HepG2 (cell line): Measurements from ENCODE around the gene ERCC6. TPM values are rescaled to one million over a fixed set of nuclear protein-coding genes. Genes with fewer than 3 reads are reported as not detected.

Source experiments
- ATAD3A ChIP-seq: sonication (generic); formaldehyde crosslinking; IDR thresholded peaks from 2 replicates; pipeline ENCODE4 v1.4.0; 2020; ENCODE audit warnings: missing genetic modification reagents
- EHMT2 ChIP-seq: fragments of 200-600 bp; sonication (generic); IDR thresholded peaks from 2 replicates; pipeline ENCODE4 v1.7.0; 2017; ENCODE audit warnings: antibody characterized with exemption, low read depth, low read length, borderline replicate concordance
- GATAD1 ChIP-seq: IDR thresholded peaks from 2 replicates; pipeline ENCODE4 v1.6.1; 2016; ENCODE audit warnings: missing genetic modification reagents, missing compliant biosample characterization
- HNF4A ChIP-seq: sonication (generic); formaldehyde crosslinking; IDR thresholded peaks from 2 replicates; pipeline ENCODE4 v1.4.0; 2020; ENCODE audit warnings: missing genetic modification reagents
- HNRNPLL ChIP-seq: fragments of 200-400 bp; formaldehyde crosslinking; IDR thresholded peaks from 2 replicates; pipeline ENCODE4 v1.6.1; 2017; ENCODE audit warnings: mild to moderate bottlenecking, low read depth, low read length; ENCODE audit not compliant: poor library complexity, severe bottlenecking
- MEIS2 ChIP-seq: sonication (generic); formaldehyde crosslinking; IDR thresholded peaks from 2 replicates; pipeline ENCODE4 v1.9.0; 2021; ENCODE audit warnings: mild to moderate bottlenecking, missing genetic modification reagents
- MYNN ChIP-seq: sonication (generic); formaldehyde crosslinking; IDR thresholded peaks from 2 replicates; pipeline ENCODE4 v1.4.0; 2020; ENCODE audit warnings: mild to moderate bottlenecking, low read depth, missing genetic modification reagents
- NR2C2 ChIP-seq: sonication (generic); formaldehyde crosslinking; IDR thresholded peaks from 2 replicates; pipeline ENCODE4 v1.4.0; 2020; ENCODE audit warnings: missing genetic modification reagents, mild to moderate bottlenecking, moderate library complexity, borderline replicate concordance
- NRL ChIP-seq: sonication (generic); formaldehyde crosslinking; IDR thresholded peaks from 2 replicates; pipeline ENCODE4 v1.5.0; 2020; ENCODE audit warnings: missing genetic modification reagents, mild to moderate bottlenecking, moderate library complexity, borderline replicate concordance
- SIN3A ChIP-seq: IDR thresholded peaks from 2 replicates; pipeline ENCODE4 v1.6.1; 2011; ENCODE audit warnings: low read depth, mild to moderate bottlenecking, control low read depth, low read length, borderline replicate concordance
- SRSF9 ChIP-seq: fragments of 200-400 bp; formaldehyde crosslinking; IDR thresholded peaks from 2 replicates; pipeline ENCODE4 v1.6.1; 2018; ENCODE audit warnings: borderline replicate concordance, mild to moderate bottlenecking, low read depth, low read length; ENCODE audit not compliant: insufficient read depth, poor library complexity, severe bottlenecking
- YEATS4 ChIP-seq: sonication (generic); formaldehyde crosslinking; IDR thresholded peaks from 2 replicates; pipeline ENCODE4 v1.4.0; 2020; ENCODE audit warnings: missing genetic modification reagents, borderline replicate concordance
- YY1 ChIP-seq: IDR thresholded peaks from 2 replicates; pipeline ENCODE4 v1.6.1; 2011; ENCODE audit warnings: low read length, low read depth, moderate library complexity, mild to moderate bottlenecking; ENCODE audit not compliant: insufficient read depth, insufficient replicate concordance
- ZBTB8A ChIP-seq: sonication (generic); formaldehyde crosslinking; IDR thresholded peaks from 2 replicates; pipeline ENCODE4 v1.4.0; 2020; ENCODE audit warnings: mild to moderate bottlenecking, low read depth, missing genetic modification reagents, borderline replicate concordance
- ZNF460 ChIP-seq: sonication (generic); formaldehyde crosslinking; IDR thresholded peaks from 2 replicates; pipeline ENCODE4 v1.5.1; 2020; ENCODE audit warnings: missing genetic modification reagents, mild to moderate bottlenecking, borderline replicate concordance
- ZNF530 ChIP-seq: sonication (generic); formaldehyde crosslinking; IDR thresholded peaks from 2 replicates; pipeline ENCODE4 v1.5.0; 2020; ENCODE audit warnings: low read depth, mild to moderate bottlenecking, missing genetic modification reagents
- ZNF546 ChIP-seq: sonication (generic); formaldehyde crosslinking; conservative IDR thresholded peaks from 2 replicates; pipeline ENCODE4 v1.8.1; 2023; ENCODE audit warnings: mild to moderate bottlenecking, missing genetic modification reagents
- ZNF75D ChIP-seq: sonication (generic); formaldehyde crosslinking; IDR thresholded peaks from 2 replicates; pipeline ENCODE4 v1.8.1; 2023; ENCODE audit warnings: missing genetic modification reagents, mild to moderate bottlenecking, borderline replicate concordance
- ZNF839 ChIP-seq: sonication (generic); formaldehyde crosslinking; IDR thresholded peaks from 2 replicates; pipeline ENCODE4 v1.4.0; 2020; ENCODE audit warnings: missing genetic modification reagents, mild to moderate bottlenecking, borderline replicate concordance
- ZNF879 ChIP-seq: sonication (generic); formaldehyde crosslinking; IDR thresholded peaks from 2 replicates; pipeline ENCODE4 v1.8.1; 2023; ENCODE audit warnings: missing genetic modification reagents
- polyA plus RNA-seq, 8 experiments: library from polyadenylated mRNA; depleted of rRNA in 3 of 8; stranded (reverse) in 7 of 8; unstranded in 1 of 8; fragments of >200 nt; fragmentation: Illumina TruSeq in 4 of 8; extraction: Trizol in 4 of 8; gene quantifications; 2 replicates each; pipeline versions ENCODE4 v1.2.1 to v1.2.3, GENCODE V29; 2011 to 2016; ENCODE audit warnings: low read depth in 4 of 8, missing spikeins in 1 of 8, mixed read lengths in 1 of 8; ENCODE audit not compliant: insufficient read depth in 1 of 8
- total RNA-seq, 5 experiments: library from RNA; depleted of rRNA; stranded (reverse); fragments of >200 nt; fragmentation: Illumina TruSeq; extraction: Trizol; gene quantifications; 2 replicates each; pipeline ENCODE4 v1.2.3, GENCODE V29; 2016; ENCODE audit warnings: low read depth in 1 of 5
- TF ChIP-seq, protein P1 (sequence below): sonication (generic); formaldehyde crosslinking; IDR thresholded peaks from 2 replicates; pipeline ENCODE4; 2020; ENCODE audit warnings: missing genetic modification reagents, mild to moderate bottlenecking, borderline replicate concordance
- TF ChIP-seq, protein P2 (sequence below): sonication (generic); formaldehyde crosslinking; IDR thresholded peaks from 2 replicates; pipeline ENCODE4 v1.4.0; 2020; ENCODE audit warnings: missing genetic modification reagents; ENCODE audit errors: not compliant biosample characterization
- TF ChIP-seq, protein P3 (sequence below): sonication (generic); formaldehyde crosslinking; IDR thresholded peaks from 2 replicates; pipeline ENCODE4 v1.4.0; 2020; ENCODE audit warnings: mild to moderate bottlenecking, missing genetic modification reagents, borderline replicate concordance

Gene ERCC6
- total and polyA plus RNA-seq, 2 of the 13 experiments (the other 11 are each of a cell fraction or from before 2014, with no cell fraction given), result 5.1 to 9.8 TPM

- TF ChIP-seq HNRNPLL, result peak; percentile 87
- no peak for TF ChIP-seq ZNF879 (CRISPR knock-in tag)
- TF ChIP-seq ZNF546 (CRISPR knock-in tag), result no peak; the same call in 1 of the 2 replicates
- TF ChIP-seq GATAD1 (CRISPR knock-in tag), result peak; percentile 77
- TF ChIP-seq EHMT2, result no peak
- TF ChIP-seq YEATS4 (CRISPR knock-in tag), result peak; percentile 89
- TF ChIP-seq ZNF460 (CRISPR knock-in tag), result no peak
- no peak for TF ChIP-seq YY1
- TF ChIP-seq ATAD3A, result no peak
- TF ChIP-seq SIN3A, result peak; percentile 89; the same call in 1 of the 2 replicates
- TF ChIP-seq HNF4A (CRISPR knock-in tag), result no peak
- peak; percentile 55; the same call in 1 of the 2 replicates for TF ChIP-seq ZNF839
- no peak for TF ChIP-seq ZNF75D (CRISPR knock-in tag)
- TF ChIP-seq, protein P1, sequence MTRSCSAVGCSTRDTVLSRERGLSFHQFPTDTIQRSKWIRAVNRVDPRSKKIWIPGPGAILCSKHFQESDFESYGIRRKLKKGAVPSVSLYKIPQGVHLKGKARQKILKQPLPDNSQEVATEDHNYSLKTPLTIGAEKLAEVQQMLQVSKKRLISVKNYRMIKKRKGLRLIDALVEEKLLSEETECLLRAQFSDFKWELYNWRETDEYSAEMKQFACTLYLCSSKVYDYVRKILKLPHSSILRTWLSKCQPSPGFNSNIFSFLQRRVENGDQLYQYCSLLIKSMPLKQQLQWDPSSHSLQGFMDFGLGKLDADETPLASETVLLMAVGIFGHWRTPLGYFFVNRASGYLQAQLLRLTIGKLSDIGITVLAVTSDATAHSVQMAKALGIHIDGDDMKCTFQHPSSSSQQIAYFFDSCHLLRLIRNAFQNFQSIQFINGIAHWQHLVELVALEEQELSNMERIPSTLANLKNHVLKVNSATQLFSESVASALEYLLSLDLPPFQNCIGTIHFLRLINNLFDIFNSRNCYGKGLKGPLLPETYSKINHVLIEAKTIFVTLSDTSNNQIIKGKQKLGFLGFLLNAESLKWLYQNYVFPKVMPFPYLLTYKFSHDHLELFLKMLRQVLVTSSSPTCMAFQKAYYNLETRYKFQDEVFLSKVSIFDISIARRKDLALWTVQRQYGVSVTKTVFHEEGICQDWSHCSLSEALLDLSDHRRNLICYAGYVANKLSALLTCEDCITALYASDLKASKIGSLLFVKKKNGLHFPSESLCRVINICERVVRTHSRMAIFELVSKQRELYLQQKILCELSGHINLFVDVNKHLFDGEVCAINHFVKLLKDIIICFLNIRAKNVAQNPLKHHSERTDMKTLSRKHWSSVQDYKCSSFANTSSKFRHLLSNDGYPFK (CRISPR knock-in tag), result peak; percentile 63; the same call in 1 of the 2 replicates
- TF ChIP-seq, protein P2, sequence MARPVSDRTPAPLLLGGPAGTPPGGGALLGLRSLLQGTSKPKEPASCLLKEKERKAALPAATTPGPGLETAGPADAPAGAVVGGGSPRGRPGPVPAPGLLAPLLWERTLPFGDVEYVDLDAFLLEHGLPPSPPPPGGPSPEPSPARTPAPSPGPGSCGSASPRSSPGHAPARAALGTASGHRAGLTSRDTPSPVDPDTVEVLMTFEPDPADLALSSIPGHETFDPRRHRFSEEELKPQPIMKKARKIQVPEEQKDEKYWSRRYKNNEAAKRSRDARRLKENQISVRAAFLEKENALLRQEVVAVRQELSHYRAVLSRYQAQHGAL (CRISPR knock-in tag), result no peak
- TF ChIP-seq ZBTB8A, result peak; percentile 18
- no peak for TF ChIP-seq SRSF9
- no peak for TF ChIP-seq MYNN (CRISPR knock-in tag)
- TF ChIP-seq NR2C2 (CRISPR knock-in tag), result peak; percentile 59
- no peak for TF ChIP-seq ZNF530 (CRISPR knock-in tag)
- peak; percentile 57; the same call in 1 of the 2 replicates for TF ChIP-seq NRL (CRISPR knock-in tag)
- TF ChIP-seq, protein P3, sequence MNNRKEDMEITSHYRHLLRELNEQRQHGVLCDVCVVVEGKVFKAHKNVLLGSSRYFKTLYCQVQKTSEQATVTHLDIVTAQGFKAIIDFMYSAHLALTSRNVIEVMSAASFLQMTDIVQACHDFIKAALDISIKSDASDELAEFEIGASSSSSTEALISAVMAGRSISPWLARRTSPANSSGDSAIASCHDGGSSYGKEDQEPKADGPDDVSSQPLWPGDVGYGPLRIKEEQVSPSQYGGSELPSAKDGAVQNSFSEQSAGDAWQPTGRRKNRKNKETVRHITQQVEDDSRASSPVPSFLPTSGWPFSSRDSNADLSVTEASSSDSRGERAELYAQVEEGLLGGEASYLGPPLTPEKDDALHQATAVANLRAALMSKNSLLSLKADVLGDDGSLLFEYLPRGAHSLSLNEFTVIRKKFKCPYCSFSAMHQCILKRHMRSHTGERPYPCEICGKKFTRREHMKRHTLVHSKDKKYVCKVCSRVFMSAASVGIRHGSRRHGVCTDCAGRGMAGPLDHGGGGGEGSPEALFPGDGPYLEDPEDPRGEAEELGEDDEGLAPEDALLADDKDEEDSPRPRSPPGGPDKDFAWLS, result no peak
- TF ChIP-seq MEIS2, result no peak
Observed at GRCh38 chr10:49538381-49539319, at the start of gene ERCC6 (continued).
